Endothelial cell of umbilical vein (primary cell): ENCODE results near the gene PPP1R12C. TPM values are rescaled to one million over a fixed set of nuclear protein-coding genes. Genes with fewer than 3 reads are reported as not detected.

ENCODE experiments used
- BruUV-seq: library from RNA; stranded (reverse); fragments of 400-500 nt; replicated peaks from 2 replicates; lab custom pipeline; 2021; lab: Mats Ljungman, UMichigan
- CTCF ChIA-PET: fragments of 300-600, 350-600 bp; sonication (Branson Sonifier 250); formaldehyde crosslinking; loops from one replicate; lab custom pipeline; 2021; ENCODE audit warnings: antibody characterized with exemption, inconsistent platforms; lab: Charles Lee
- POLR2A ChIA-PET: fragments of 300-600, 350-600 bp; sonication (Branson Sonifier 250); formaldehyde crosslinking; loops from one replicate; lab custom pipeline; 2021; ENCODE audit warnings: antibody characterized with exemption, inconsistent platforms; lab: Charles Lee
- DNase-seq: peaks from one replicate; pipeline ENCODE4 v3.0.0-alpha.2; 2011; ENCODE audit warnings: low read depth, low spot score
- FAIRE-seq: peaks from 2 replicates; lab custom pipeline; 2011; peaks lifted over from hg19 to GRCh38; lab: Jason Lieb, UNC
- H2AFZ ChIP-seq: 2 replicates; pipeline ENCODE4 v1.6.0; 2012; ENCODE audit warnings: low read depth, low read length, control low read depth, inconsistent platforms
- H3K27ac ChIP-seq: 2 replicates; pipeline ENCODE4 v1.5.1; 2011; ENCODE audit warnings: low read depth, mild to moderate bottlenecking, control low read depth, low read length, moderate library complexity; ENCODE audit not compliant: insufficient read depth
- H3K27me3 ChIP-seq, 2 experiments: 2 replicates each; pipeline versions ENCODE4 v1.6.0 to v1.6.1; 2011; ENCODE audit warnings: low read length in 2 of 2, mixed read lengths in 1 of 2; ENCODE audit not compliant: control insufficient read depth in 2 of 2, insufficient read depth in 2 of 2
- H3K36me3 ChIP-seq, 2 experiments: 2 replicates in 1 of 2; 3 replicates in 1 of 2; pipeline ENCODE4 v1.5.1; 2011; ENCODE audit warnings: low read length in 2 of 2, mild to moderate bottlenecking in 1 of 2, moderate library complexity in 1 of 2; ENCODE audit not compliant: control insufficient read depth in 2 of 2, insufficient read depth in 2 of 2; ENCODE audit errors: extremely low read depth in 1 of 2
- H3K4me1 ChIP-seq: 3 replicates; pipeline ENCODE4 v1.5.1; 2011; ENCODE audit warnings: mild to moderate bottlenecking, low read length; ENCODE audit not compliant: control insufficient read depth, insufficient read depth; ENCODE audit errors: extremely low read depth
- H3K4me2 ChIP-seq: 2 replicates; pipeline ENCODE4 v1.6.1; 2011; ENCODE audit warnings: low read length, control low read depth, mixed read lengths; ENCODE audit not compliant: insufficient read depth
- H3K4me3 ChIP-seq, 3 experiments: fragments of 200-600 bp in 1 of 3; sonication (generic), shearing (Covaris generic) in 1 of 3; replicated peaks in 1 of 3; 2 replicates each; pipeline ENCODE4 v1.5.1; 2011 to 2016; ENCODE audit warnings: control low read depth in 3 of 3, low read length in 3 of 3, mild to moderate bottlenecking in 2 of 3, inconsistent platforms in 1 of 3, low read depth in 1 of 3, moderate library complexity in 1 of 3; ENCODE audit not compliant: insufficient read depth in 1 of 3
- H3K79me2 ChIP-seq: 2 replicates; pipeline ENCODE4 v1.6.0; 2012; ENCODE audit warnings: low read length, inconsistent platforms; ENCODE audit not compliant: control insufficient read depth, insufficient read depth
- H3K9ac ChIP-seq: replicated peaks from 2 replicates; pipeline ENCODE3; 2011; ENCODE audit warnings: low read length, control low read depth; ENCODE audit not compliant: insufficient read depth; ENCODE audit errors: extremely low read depth
- H3K9me1 ChIP-seq: replicated peaks from 3 replicates; pipeline ENCODE4 v1.6.0; 2011; ENCODE audit warnings: mild to moderate bottlenecking, low read length; ENCODE audit not compliant: control insufficient read depth, insufficient read depth; ENCODE audit errors: extremely low read depth
- H3K9me3 ChIP-seq: replicated peaks from 2 replicates; pipeline ENCODE4 v1.5.1; 2012; ENCODE audit warnings: low read length, inconsistent platforms; ENCODE audit not compliant: control insufficient read depth, insufficient read depth
- H4K20me1 ChIP-seq: replicated peaks from 2 replicates; pipeline ENCODE3; 2011; ENCODE audit warnings: mild to moderate bottlenecking, low read length; ENCODE audit not compliant: control insufficient read depth, insufficient read depth; ENCODE audit errors: extremely low read depth
- EZH2 ChIP-seq: IDR thresholded peaks from 2 replicates; pipeline ENCODE4 v1.6.1; 2012; ENCODE audit warnings: borderline replicate concordance, low read depth, mild to moderate bottlenecking, moderate library complexity, low read length, inconsistent platforms; ENCODE audit not compliant: severe bottlenecking
- MYC ChIP-seq: IDR thresholded peaks from one replicate; pipeline ENCODE4 v1.6.1; 2011; ENCODE audit warnings: mild to moderate bottlenecking, low read depth, low read length
- POLR2A ChIP-seq: IDR thresholded peaks from 2 replicates; pipeline ENCODE4 v1.6.1; 2012; ENCODE audit warnings: low read depth, mild to moderate bottlenecking, control low read depth, low read length
- dilution Hi-C: fragments of 300-500 bp; cut with MboI; formaldehyde crosslinking; loops from one replicate; pipeline ENCODE4 v1.15.0; 2019; ENCODE audit warnings: low sequenced_read_pairs; ENCODE audit not compliant: extremely low pct_ligation_motif_present
- intact Hi-C: fragments of 100-400 bp; cut with micrococcal nuclease; formaldehyde crosslinking; loops from one replicate; pipeline ENCODE4 v1.10.0; 2022
- polyA plus RNA-seq, 4 experiments: library from polyadenylated mRNA; depleted of rRNA in 3 of 4; stranded (reverse) in 3 of 4; unstranded in 1 of 4; fragments of >200 nt; gene quantifications; 2 replicates each; pipeline versions ENCODE4 v1.2.1 to v1.2.3, GENCODE V29; 2011 to 2012; ENCODE audit warnings: missing spikeins in 1 of 4
- total RNA-seq: library from RNA; stranded (reverse); gene quantifications from 2 replicates; pipeline ENCODE4 v1.2.3, GENCODE V29; 2021
- TF ChIP-seq, protein P1 (sequence below), 2 donors: IDR thresholded peaks; 1 replicate in 1 of 2; 2 replicates in 1 of 2; pipeline ENCODE4 v1.5.1; 2011; ENCODE audit warnings: low read length in 2 of 2, mild to moderate bottlenecking in 2 of 2, moderate library complexity in 2 of 2, control low read depth in 1 of 2, inconsistent platforms in 1 of 2, low read depth in 1 of 2; ENCODE audit not compliant: insufficient read depth in 1 of 2; ENCODE audit errors: extremely low read depth in 1 of 2

PPP1R12C gene
- total and polyA plus RNA-seq, 2 donors (not counting 3 experiments of a cell fraction or from before 2014, with no cell fraction given) = 69.5 to 149 TPM

DNA sequence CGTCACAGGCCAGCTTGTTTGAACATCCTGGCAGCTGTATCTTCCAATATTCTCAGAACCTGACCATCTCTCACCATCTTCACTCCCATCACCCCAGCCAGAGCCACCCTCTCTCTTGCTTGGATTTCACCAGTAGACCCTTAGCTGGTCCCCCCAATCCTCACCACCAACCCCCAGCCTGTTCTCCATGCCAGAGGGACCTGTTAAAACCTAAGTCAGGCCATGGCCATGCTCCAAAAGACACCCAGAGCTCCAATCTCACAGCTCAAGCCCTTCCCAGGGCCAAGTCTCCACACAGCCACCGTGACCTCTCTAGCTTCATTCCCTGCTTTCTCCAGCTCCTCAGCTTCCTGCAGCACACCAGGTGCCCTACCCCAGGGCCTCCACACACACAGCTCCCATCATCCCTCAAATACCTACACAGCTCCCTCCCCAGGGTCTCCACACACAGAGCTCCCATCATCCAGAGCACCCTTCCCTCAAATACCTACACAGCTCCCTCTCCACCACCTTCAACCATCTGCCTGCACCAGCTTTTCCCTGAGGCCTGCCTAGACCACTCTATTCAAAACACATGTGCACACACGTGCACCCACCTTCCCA is 28.0 kb downstream of the PPP1R12C start:
- peaks cover 5% of the 10 kb centered on the region for H3K79me2 ChIP-seq
- H3K9me1 ChIP-seq = no peaks in the 10 kb centered on the region
- ChIA-PET POLR2A (no interaction called here), CTCF (interaction anchor here (1.2 to 3.7 kb wide), 8 partner anchors 9 to 415 kb away, joined by 4 to 51 read pairs (median 8); partner anchors contain the start of genes PPP1R12C and RDH13)
- no peak for TF ChIP-seq EZH2
- no peak for TF ChIP-seq POLR2A
- TF ChIP-seq MYC = no peak
- TF ChIP-seq, protein P1, sequence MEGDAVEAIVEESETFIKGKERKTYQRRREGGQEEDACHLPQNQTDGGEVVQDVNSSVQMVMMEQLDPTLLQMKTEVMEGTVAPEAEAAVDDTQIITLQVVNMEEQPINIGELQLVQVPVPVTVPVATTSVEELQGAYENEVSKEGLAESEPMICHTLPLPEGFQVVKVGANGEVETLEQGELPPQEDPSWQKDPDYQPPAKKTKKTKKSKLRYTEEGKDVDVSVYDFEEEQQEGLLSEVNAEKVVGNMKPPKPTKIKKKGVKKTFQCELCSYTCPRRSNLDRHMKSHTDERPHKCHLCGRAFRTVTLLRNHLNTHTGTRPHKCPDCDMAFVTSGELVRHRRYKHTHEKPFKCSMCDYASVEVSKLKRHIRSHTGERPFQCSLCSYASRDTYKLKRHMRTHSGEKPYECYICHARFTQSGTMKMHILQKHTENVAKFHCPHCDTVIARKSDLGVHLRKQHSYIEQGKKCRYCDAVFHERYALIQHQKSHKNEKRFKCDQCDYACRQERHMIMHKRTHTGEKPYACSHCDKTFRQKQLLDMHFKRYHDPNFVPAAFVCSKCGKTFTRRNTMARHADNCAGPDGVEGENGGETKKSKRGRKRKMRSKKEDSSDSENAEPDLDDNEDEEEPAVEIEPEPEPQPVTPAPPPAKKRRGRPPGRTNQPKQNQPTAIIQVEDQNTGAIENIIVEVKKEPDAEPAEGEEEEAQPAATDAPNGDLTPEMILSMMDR (IDR thresholded peaks at IDR 0.05; ENCODE audit: extremely low read depth in 1 of 2, insufficient read depth in 1 of 2, low read depth in 1 of 2, low read length in 2 of 2) = no peak
- H3K4me2 ChIP-seq = no peak overlapping the region
- no peak overlapping the region for H3K27ac ChIP-seq
- no peak overlapping the region for H3K9ac ChIP-seq
- DNase-seq (no peak), FAIRE-seq (no peak)
- peaks cover 18% of the 10 kb centered on the region for H3K4me1 ChIP-seq
- dilution Hi-C loops = no loop called here
- H3K36me3 ChIP-seq = peaks cover 2 to 22% of the 10 kb centered on the region in 2 experiments
- H4K20me1 ChIP-seq = no peaks in the 10 kb centered on the region
- BruUV-seq = TSS peak; percentile 15
- H2AFZ ChIP-seq = no peak overlapping the region
- H3K9me3 ChIP-seq = no peaks in the 10 kb centered on the region
- intact Hi-C loops = loop anchor here (5.0 kb wide), 2 partner anchors 207 to 553 kb away; partner anchors contain the start of genes ZNF580 and ZNF581
- H3K4me3 ChIP-seq = no peak overlapping the region
- H3K27me3 ChIP-seq = no peaks in the 10 kb centered on the region
